ENCODE measurements around the gene IKBIP.

GRCh38 chr12:98653866-98654493, 9.4 kb upstream of the IKBIP start:
- TF ChIP-seq CTCF (conservative IDR thresholded peaks at IDR 0.05 in 1 of 2, IDR thresholded peaks at IDR 0.05 in 1 of 2; ENCODE audit: extremely low read depth in 1 of 2, insufficient read depth in 1 of 2, low read depth in 1 of 2, low read length in 2 of 2), result peak; percentile 31 to 64
- TF ChIP-seq EZH2 (IDR thresholded peaks at IDR 0.05; ENCODE audit: borderline replicate concordance, low read length), result no peak

Measured in mammary epithelial cell (primary cell).